Sciatic nerve (tissue), 2 donors: Measurements from ENCODE around the gene FGF9. TPM values are rescaled to one million over a fixed set of nuclear protein-coding genes. Genes with fewer than 3 reads are reported as not detected.

ENCODE experiments used
- ATAC-seq: fragments of 200-7000 bp; cut with Tn5 transposase; one replicate; pipeline ENCODE4 v1.9.1; 2020; ENCODE audit warnings: mild to moderate bottlenecking, moderate library complexity
- DNase-seq: peaks from one replicate; pipeline ENCODE4 v3.0.0-alpha.2; 2020; ENCODE audit warnings: low spot score
- intact Hi-C: fragments of 100-400 bp; cut with DNase I; formaldehyde crosslinking; loops from one replicate; pipeline ENCODE4 v1.14.2; 2022
- total RNA-seq: library from RNA; stranded (reverse); fragmentation: NEBNext Ultra II Directional; extraction: Animal tissue kit (Norgen Biotek cat#: 25700); gene quantifications from one replicate; pipeline ENCODE4 v1.2.1, GENCODE V29; 2021
- donor health status: DM: no; HTN: no; CAD: no.
- donor health status: DM: no; HTN: no; CAD: no.

Gene FGF9
- 2.1 TPM for total RNA-seq

- intact Hi-C loops: no loop called here
- ATAC-seq (peak; percentile 90), DNase-seq (peak; percentile 72)
These were observed at the start of gene FGF9 for GRCh38 chr13:21670883-21671619. TSS of gene FGF9 (plus strand) at chr13:21671073. CDS start at chr13:21671913, 840 bp downstream.

- intact Hi-C loops: no loop called here
- DNase-seq (no peak), ATAC-seq (no peak)
These were observed 45.5 kb upstream of the FGF9 start for GRCh38 chr13:21625366-21625765.

- intact Hi-C loops: no loop called here
- DNase-seq (no peak), ATAC-seq (no peak)
These were observed 38.7 kb upstream of the FGF9 start for GRCh38 chr13:21632196-21632595.

GRCh38 chr13:21636656-21637055 lies 34.2 kb upstream of the FGF9 start:
- intact Hi-C loops: loop anchor here (5.0 kb wide), 1 partner anchor 1121 kb away; no protein-coding TSS in a partner anchor
- ATAC-seq: no peak
- DNase-seq: no peak

GRCh38 chr13:21637296-21637695 lies 33.6 kb upstream of the FGF9 start:
- DNase-seq: no peak
- intact Hi-C loops: loop anchor here (5.0 kb wide), 1 partner anchor 1120 kb away; no protein-coding TSS in a partner anchor
- ATAC-seq: no peak

GRCh38 chr13:21638319-21639282 lies 32.3 kb upstream of the FGF9 start:
- DNase-seq: no peak
- ATAC-seq: no peak
- intact Hi-C loops: loop anchor here (5.0 kb wide), 1 partner anchor 1119 kb away; no protein-coding TSS in a partner anchor

- no peak for ATAC-seq
- intact Hi-C loops: loop anchor here (5.0 kb wide), 1 partner anchor 1118 kb away; no protein-coding TSS in a partner anchor
- no peak for DNase-seq
These were observed 31.3 kb upstream of the FGF9 start for GRCh38 chr13:21639561-21639960.

- DNase-seq (no peak), ATAC-seq (no peak)
- intact Hi-C loops: no loop called here
These were observed 29.2 kb upstream of the FGF9 start for GRCh38 chr13:21641629-21642028.

GRCh38 chr13:21657538-21657937 lies 13.3 kb upstream of the FGF9 start:
- ATAC-seq (no peak), DNase-seq (no peak)
- intact Hi-C loops: no loop called here

GRCh38 chr13:21659087-21659486 lies 11.8 kb upstream of the FGF9 start:
- ATAC-seq (no peak), DNase-seq (no peak)
- intact Hi-C loops: no loop called here

- intact Hi-C loops: no loop called here
- ATAC-seq: no peak
These were observed 9.6 kb upstream of the FGF9 start for GRCh38 chr13:21661097-21661909.

GRCh38 chr13:21663197-21663596 lies 7.7 kb upstream of the FGF9 start:
- intact Hi-C loops: no loop called here
- no peak for DNase-seq
- ATAC-seq: no peak

More at GRCh38 chr13:21661097-21661909, 9.6 kb upstream of the FGF9 start:
- no peak for DNase-seq

- intact Hi-C loops: no loop called here
- ATAC-seq: no peak
- no peak for DNase-seq
These were observed 2.1 kb upstream of the FGF9 start for GRCh38 chr13:21668732-21669275.

GRCh38 chr13:21670006-21670882 lies 629 bp upstream of the FGF9 start:
- DNase-seq (peak; percentile 74), ATAC-seq (peak; percentile 59)
- intact Hi-C loops: no loop called here

GRCh38 chr13:21671620-21672286 lies 880 bp downstream of the FGF9 start:
- intact Hi-C loops: no loop called here
- DNase-seq (no peak), ATAC-seq (no peak)

- intact Hi-C loops: no loop called here
- DNase-seq (no peak), ATAC-seq (no peak)
These were observed 1.4 kb downstream of the FGF9 start for GRCh38 chr13:21672287-21672680.

- intact Hi-C loops: no loop called here
- DNase-seq (no peak), ATAC-seq (no peak)
These were observed 2.1 kb downstream of the FGF9 start for GRCh38 chr13:21672796-21673538.
